Measurements from ENCODE around the gene GP1BB.
"Not testable (repeated sequence)": the region's sequence is repeated elsewhere in the genome, so short reads cannot be mapped to it uniquely, and the experiment has no call there.

The GP1BB gene

DNA sequence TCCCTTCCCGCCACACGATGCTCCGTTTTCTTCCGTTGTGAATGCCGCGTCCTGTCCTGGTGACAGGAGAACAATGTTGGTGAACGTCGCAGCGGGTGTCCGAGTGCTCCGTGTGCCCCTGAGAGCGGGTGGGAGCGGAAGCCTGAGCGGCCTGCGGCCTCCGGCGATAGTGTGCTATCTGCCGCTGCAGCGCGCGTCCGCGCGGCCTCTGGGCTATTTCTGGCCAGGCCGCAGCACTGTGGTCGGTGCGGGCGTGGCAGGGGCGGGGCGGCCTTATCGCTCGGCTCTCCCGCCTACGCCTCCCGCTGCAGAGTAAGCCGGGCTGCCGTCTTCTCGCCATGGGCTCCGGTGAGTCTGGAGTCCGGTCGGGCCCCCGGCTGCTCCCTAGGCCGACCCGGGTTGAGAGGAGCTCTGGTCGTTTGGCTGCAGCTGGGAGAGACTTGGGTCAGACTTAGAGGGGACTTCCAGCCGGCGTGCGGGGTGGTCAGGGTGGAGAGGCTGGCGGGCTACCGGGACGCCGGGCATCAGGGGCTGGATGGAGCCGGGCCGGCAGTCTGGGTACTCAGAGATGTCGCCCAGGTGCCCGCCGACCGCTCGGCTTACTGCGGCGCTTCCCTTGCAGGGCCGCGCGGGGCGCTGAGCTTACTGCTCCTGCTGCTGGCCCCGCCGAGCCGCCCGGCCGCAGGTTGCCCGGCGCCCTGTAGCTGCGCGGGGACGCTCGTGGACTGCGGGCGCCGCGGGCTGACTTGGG is at the start of gene GP1BB:
Gene GP1BB (plus strand): TSS at position 308 of the 751 bp plus-strand sequence. CDS start 31 bp downstream, at position 339.
- DNase-seq (ENCODE audit: low read depth), result no peak

DNA sequence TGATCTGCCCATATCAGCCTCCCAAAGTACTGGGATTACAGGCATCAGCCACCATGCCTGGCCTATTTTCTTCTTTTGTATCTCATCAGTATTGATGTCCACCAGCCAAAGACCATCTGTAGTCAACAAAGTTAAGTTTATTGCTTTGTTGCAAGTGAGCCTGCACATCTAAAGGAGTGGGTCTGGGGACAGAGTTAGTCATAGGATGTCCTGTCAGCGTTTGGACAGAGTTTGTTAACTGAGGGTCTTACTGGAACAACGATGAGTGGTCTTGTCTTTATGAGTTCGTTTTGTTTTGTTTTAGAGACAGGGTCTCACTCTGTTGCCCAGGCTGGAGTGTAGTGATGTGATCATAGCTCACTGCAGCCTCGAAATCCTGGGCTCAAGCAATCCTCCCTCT is 49.7 kb upstream of the GP1BB start:
- DNase-seq (ENCODE audit: low read depth), result no peak

DNA sequence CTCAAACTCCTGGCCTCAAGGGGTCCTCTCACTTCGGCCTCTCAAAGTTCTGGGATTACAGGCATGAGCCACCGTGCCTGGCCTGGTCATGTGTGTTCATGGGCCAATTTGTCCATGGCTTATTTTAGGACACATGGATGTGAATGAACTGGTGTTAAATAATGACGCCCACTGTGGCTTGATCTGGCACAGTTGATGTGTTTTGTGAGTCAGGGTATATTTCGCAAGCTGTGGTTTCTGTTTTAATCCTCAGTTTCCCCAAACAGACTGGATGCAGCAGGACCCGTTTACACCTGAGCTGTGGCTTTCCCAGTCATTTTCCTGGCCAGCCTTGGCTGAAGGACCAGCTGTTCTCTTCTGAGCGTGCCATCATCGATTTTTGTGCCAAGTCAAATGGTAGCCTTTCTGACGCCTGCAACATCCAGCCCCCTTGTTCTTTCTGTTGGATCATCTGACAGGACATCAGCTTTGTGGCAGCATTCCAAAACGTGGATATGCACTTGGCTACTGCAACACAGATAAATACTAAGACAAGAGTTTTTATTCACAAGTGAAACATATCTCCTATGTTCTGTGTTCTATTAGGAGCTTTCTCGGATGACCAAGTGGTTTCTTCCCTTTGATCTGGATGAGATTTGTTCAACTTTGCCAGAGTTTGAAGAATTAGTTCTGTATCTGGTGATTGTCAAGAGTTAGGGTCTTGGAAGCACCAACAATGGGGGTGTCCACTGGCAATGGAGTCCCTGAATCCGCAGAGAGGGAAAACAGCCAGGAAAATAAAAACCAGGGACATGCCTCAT is 49.0 kb upstream of the GP1BB start:
- no peak for DNase-seq (ENCODE audit: low read depth)

DNA sequence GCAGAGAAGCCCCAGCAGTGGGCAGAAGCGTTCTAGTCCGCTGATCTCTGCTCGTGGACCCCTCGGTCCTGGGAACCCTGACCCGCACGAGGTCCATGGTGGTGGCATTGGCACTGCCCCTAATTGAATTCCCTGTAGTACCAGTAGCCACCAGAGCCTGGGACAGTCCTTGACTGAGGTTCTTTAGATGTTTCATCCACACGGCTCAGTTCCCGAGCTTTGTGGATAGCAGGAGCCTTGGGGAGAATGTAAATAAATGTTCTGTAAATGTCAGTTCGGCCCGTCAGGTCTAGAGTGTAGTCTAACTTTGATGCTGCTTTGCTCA is 48.4 kb upstream of the GP1BB start:
- no peak for DNase-seq (ENCODE audit: low read depth)

DNA sequence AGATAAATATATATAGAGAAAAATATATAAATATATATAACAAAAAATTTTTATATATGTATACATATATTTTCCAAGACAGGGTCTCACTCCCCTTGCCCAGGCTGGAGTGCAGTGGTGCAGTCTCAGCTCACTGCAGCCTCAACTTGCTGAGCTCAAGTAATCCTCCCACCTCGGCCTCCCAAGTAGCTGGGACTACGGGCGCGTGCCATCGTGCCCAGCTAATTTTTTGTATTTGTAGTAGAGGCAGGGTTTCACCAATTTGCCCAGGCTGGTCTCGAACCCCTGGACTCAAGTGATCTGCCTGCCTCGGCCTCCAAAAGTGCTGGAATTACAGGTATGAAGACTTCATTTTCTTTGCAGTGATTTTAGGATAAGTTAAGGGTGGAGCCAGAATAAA is 47.9 kb upstream of the GP1BB start:
- no peak for DNase-seq (ENCODE audit: low read depth)

DNA sequence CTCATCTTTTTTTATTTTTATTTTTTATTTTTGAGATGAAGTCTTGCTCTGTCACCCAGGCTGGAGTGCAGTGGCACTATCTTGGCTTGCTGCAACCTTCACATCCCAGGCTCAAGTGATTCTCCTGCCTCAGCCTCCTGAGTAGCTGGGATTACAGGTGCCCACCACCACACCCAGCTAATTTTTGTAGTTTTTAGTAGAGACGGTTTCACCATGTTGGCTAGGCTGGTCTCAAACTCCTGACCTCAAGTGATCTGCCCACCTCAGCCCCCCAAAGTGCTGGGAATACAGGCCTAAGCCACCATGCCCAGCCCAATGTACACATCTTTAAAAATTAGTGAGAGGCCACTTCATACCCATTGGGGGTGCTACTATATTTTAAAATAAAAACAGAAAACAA is 46.9 kb upstream of the GP1BB start:
- DNase-seq (ENCODE audit: low read depth), result not testable (repeated sequence)

DNA sequence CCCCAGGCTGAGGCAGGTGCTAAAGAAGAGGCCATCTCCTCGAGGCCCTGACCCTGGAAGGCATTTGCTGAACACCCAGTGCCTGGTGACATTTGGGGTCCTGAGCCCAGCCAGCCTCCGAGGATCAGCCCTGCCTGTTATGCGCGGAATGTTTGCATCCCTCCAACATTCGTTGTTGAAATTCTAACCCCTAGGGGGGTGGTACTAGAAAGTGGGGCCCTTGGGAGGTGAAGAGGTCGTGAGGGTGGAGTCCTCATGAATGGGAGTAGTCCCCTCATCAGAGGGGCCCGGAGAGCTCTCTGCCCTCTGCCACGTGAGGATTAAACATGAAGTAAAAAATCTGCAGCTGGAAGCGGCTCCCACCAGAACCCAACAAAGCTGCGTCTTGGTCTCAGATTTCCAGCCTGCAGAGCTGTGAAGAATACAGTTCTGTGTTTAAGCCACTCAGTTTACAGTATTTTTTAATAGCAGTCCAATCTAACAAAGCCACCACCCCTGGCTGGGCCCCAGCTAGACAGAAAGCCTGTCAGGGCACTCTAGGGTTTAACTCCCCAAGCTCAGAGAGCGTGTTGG is 44.3 kb upstream of the GP1BB start:
- DNase-seq (ENCODE audit: low read depth), result no peak

DNA sequence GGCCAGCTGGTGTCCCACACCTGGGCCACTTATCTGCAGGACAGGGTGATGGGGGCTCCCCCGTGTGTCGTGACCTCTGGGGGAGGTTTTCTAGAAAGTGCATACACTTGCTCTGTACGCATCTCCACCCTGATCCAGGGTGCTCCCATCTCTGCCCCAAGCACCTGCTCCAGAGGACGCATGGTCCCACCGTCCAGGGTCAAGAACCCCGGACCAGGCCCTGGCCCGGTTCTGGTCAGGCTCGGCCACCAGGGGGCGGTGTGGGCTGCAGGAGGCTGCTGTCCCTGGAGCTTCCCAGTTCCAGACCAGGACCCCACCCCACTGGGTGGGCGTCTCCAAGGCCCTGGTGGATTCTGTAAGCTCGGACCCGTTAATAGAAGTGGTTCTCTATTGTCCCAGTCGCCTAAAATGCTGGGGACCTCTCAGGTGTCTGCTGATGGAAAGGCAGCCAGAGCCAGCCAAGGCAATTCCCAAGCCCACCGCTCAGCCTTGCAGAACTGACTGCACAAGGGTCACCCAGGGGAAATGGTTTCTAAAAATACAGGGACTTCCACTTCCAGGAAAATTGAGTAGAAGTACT is 43.7 kb upstream of the GP1BB start:
- DNase-seq (ENCODE audit: low read depth), result peak; percentile 31

DNA sequence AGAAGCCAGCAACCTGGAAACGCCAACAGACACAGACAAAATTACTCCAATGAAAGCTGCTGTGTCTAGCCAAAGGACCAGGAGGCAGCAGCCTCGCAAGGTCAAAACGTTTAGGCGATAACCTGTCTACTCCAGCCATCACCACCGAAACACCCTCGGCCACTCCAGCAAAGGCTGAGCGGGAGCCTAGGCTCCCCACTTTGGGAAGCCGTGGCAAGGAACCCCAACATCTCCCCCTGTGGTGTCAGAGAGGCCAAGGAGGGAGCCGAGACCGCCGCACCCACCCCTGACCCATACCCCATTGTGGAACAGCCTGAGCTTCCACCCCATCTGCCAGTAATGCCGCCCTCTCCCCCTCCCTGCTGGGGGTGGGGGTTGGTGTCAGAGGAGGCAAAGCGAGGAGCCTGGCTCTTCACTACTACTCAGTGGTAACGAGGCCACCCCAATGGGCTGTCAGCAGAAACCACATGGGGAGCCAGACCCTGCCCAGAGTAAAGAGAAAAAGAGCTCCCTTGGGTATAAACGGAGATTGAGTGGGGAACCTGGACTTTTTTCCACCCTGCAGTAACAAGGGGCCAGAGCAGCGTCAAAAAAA is 43.0 kb upstream of the GP1BB start:
- no peak for DNase-seq (ENCODE audit: low read depth)

DNA sequence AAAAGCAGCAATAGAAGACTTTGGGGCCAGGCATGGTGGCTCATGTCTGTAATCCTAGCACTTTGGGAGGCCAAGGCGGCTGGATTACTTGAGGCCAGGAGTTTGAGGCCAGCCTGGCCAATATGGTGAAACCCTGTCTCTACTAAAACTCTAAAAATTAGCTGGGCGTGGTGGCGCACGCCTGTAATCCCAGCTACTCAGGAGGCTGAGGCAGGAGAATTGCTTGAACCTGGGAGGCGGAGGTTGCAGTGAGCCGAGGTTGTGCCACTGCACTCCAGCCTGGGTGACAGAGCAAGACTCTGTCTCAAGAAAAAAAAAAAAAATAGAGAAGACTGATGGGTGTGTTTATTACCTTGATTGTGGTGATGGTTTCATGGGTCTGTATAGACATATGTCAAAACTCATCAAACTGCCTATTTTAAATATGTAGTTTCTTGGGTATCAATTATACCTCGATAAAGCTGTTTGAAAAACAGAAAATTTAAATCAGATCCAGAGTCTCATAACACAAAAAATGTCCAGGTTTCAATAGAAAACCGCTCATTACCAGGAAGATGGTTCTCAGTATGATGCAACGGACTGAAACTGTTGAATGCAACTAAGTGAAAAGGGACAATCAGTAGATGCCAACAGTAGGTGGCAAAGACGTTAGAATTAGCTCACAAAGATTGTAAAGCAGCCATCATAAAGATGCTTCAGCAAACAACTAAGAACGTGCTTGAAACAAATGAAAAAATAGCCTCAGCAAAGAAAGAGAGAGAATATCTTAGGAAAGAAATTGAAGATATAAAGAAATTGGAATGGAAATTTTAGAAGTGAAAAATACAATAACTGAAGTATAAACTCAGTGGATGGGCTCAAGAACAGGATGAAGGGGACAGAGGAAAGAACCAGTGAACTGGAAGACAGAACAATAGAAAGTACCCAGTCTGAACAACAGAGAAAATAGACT is 42.2 kb upstream of the GP1BB start:
- no peak for DNase-seq (ENCODE audit: low read depth)

DNA sequence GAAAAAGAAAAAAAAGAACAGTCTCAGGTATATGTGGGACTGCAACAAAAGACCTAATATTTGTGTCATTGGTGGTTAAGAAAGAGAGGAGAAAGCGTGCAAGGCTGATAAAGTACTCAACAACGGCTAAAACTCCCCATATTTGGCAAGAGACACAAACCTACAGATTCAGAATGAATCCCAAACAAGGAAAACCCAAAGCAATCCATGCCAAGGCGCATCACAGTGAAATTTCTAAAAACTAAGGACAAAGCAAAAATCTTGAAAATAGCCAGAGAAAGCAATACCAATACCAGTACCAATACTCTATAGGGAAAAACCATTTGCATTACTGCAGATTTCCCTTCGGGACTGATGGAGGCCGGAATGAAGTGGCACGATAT is 41.5 kb upstream of the GP1BB start:
- DNase-seq (ENCODE audit: low read depth), result no peak

DNA sequence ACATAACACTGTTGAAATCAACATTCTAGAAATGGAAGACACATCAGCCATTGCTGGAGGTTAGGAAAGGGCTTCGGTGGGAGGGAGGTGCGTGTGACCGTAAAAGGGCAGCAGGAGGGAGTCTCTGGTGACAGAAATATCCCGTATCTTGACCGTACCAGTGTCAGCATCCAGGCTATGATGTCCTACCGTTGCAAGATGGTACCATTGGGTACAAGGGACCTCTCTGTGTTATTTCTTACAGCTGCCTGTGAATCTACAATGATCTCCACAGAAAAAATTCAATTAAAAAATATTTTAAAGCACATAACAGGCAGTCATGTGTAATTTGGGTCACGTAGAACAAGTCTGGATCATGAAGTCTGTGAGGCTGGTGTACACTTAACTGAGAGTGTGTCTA is 36.4 kb upstream of the GP1BB start:
- no peak for DNase-seq (ENCODE audit: low read depth)

DNA sequence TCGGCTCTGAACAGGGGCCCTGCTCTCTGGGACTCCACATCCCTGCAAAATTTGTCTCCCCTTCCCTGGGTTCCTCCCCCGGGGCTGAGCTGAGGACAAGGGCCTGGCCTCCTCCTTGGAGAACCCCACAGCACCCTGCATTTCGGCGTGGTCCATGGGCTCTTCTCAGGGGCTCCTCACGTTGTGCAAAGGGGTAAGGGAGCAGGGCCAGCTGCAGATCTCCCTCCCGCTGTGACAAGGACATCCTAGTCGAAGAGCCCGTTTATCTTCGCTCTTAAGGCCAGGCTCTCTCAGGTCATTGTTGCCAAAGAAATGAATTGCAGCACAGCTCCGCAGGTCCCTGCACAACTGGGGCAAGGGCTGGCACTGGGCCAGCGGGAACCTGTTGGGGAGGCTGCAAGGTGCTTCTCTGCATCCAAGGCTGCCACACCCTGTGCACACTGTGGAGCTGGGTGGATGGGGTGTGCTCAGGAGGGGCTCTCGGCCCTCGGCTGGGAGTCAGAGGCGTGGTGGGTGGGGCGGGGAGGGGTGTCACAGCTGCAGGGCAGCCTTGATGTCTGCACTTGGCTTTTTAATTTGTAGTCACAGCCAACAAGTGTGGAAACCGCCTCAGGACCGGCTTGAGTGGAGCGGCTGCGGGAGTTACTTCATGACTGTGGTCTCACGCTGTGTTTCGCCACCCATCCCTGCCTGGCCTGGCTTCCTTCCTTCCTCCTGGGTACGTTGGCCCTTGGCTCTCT is 35.6 kb upstream of the GP1BB start:
- DNase-seq (ENCODE audit: low read depth), result no peak

DNA sequence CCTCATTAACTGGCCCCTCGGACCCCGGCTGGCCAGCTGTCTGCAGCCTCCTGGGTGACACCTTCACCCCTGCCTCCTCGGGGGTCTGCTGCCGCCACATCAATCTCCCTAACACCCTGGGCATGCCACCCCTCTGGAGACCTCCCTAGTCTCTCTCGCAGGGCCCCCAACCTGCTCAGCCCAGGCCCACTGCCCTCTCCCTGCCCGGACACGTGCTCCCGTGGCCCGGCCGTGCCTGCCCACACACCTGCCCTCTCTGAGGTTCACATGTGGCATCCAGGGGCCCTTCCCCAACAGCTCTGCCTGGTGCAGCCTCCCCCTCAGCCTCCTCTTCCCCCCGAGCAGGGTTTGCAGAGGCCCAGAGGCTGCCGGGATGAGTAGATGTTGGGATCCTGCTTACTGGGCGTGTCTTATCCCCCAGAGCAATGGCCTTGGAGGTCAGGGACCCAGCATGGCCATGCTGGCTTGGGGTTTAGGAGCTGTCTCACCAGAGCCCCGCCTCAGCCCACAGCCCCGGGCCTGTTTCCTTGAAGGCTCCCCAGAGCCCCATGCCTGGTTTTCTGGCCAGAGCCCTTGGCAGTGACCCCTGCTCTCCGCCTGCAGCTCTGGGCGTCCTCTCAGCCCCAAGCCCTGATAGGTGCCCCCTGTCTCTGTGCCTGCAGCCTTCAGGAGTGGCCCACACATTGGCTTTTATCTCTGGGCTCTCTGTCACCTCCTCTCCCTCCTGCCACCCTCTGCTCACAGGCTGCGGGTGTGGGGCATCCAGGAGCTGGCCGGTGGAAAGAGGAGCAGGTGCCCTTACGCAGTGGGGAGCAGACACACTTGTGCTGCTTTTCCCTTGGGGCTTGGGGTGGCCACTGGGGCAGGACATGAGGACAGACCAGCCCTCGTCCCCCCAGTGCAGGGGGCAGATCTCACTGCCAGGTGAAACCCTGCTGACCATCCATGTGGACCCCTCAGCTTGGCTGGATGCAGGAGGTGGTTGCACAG is 34.7 kb upstream of the GP1BB start:
- no peak for DNase-seq (ENCODE audit: low read depth)

DNA sequence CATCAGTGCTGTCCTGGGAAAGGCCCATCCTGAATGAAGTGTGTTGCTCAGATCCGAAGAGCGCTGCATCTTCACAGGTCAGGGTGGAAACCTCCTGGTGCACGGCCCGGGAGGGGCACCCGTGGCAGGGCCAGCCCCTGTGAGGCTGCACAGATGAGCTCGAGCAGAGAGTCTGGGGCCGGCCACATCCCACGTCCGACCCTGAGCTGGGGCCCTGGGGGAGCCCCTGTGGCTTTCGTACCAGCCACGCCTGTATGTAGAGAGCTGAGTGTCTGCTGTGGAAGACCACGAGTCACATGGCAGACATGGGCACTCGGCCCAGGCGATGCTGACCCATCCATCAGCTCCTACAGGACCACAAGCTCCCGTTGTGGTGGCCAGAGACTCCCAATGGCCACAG is 33.9 kb upstream of the GP1BB start:
- DNase-seq (ENCODE audit: low read depth), result no peak

DNA sequence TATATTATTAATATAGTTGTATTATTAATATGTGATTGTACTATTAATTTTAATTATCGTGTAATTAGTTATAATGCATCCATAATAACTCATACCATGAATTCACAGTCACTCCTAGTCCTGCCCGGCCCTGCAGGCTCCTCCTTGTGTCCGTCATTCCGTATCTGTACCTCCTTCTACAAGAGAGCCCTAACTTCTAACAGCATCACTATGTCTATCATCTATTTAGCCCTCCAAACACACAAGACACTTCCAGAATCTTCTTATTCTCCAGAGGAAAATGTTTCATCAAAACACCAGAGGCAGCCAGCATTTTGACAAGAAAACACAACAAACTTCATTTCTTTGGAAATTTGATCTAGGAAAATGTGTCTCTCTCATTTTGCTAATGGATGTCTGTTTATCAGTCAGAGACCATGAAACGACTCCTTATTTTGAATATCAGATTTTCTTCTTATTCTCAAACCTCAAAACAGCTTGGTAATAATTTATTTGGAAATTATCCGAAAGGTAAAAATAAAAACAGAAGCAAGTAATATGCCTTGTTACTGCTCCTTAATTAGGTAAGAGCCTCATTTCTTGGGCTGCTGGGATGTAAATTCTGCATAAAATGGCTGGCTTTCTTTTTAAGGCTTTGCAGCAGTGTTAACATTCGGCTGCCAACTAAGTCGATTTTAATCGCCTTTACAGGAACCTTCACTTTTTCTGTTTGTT is 32.2 kb upstream of the GP1BB start:
- no peak for DNase-seq (ENCODE audit: low read depth)

DNA sequence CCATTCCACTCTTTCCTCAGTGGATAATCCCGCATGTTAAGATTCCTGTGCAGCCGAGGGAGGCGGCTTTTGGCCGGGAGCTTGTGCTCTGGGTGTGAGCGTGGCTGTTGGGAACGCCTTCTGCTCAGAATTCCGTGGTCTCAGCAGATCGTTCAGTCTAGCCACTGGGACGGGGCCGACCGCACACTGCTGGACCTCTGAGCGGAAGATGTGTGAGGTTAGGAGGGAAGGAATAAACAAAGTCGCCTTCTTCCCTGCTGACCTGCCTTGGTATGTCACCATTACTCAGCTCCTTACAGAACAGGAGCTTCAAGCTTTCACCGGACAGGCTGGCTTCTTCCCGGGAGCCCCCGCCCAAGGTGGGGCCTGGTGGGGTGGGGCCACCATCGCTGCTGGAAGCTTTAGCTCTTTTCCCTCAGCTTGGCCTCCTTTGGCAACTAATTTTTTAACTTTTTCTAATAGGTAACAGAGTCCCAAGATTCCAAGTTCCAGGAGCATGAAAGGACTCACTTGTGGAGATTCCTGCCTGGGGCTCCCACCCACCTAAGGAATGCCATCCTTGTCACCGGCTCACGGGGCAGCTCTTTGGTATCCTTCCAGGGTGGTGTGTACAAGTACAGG is 31.5 kb upstream of the GP1BB start:
- no peak for DNase-seq (ENCODE audit: low read depth)

DNA sequence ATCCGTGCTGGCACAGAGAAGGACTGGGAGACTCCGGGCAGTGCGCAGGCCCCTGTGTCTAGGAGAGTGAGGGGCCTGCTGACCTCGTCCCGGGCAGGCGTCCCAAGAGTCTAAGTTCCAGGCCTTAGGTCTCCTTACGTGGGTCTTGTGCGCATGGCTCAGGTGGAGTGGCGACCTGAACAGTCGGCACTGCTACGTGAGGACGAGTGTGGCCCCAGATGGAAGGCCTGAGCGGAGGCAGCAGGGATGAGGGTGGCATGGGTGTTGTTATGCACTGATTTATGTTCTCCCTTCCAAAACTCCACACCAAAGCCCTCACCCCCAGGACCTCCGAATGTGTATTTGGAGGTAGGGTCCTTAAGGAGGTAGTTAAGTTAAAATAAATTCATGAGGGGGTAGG is 29.8 kb upstream of the GP1BB start:
- DNase-seq (ENCODE audit: low read depth), result no peak

Measured in stimulated activated CD8-positive, alpha-beta memory T cell treated with anti-CD3 and anti-CD28 coated beads, Interleukin-15, amount 100 ng/mL, for 24 hours (primary cell).